Hematopoietic multipotent progenitor cell treated with erythropoietin and hydrocortisone succinate and interleukin-3 and kit ligand, for 15 days (in vitro differentiated cells): ENCODE measurements around the gene CD69.

ENCODE experiments used
- DNase-seq: peaks from one replicate; pipeline ENCODE4 v3.0.0-alpha.2; 2015; ENCODE audit warnings: low spot score

CD69 gene

GRCh38 chr12:9760699-9761418 is at the start of gene CD69:
TSS of gene CD69 (minus strand) at chr12:9760901. CDS start at chr12:9760820, 81 bp downstream.
- DNase-seq: peak; percentile 54

- DNase-seq: no peak
These were observed 49.2 kb upstream of the CD69 start for GRCh38 chr12:9809866-9810265.

GRCh38 chr12:9809338-9809737 is 48.6 kb upstream of the CD69 start:
- DNase-seq: no peak

- DNase-seq: no peak
These were observed 47.8 kb upstream of the CD69 start for GRCh38 chr12:9808504-9808903.

- no peak for DNase-seq
These were observed 46.0 kb upstream of the CD69 start for GRCh38 chr12:9806714-9807113.

- no peak for DNase-seq
These were observed 45.2 kb upstream of the CD69 start for GRCh38 chr12:9805883-9806282.

- no peak for DNase-seq
These were observed 39.3 kb upstream of the CD69 start for GRCh38 chr12:9799961-9800360.

GRCh38 chr12:9797722-9798619 is 37.3 kb upstream of the CD69 start:
- peak; percentile 76 for DNase-seq

GRCh38 chr12:9796971-9797370 is 36.3 kb upstream of the CD69 start:
- no peak for DNase-seq

- DNase-seq: no peak
These were observed 35.6 kb upstream of the CD69 start for GRCh38 chr12:9796346-9796745.

- no peak for DNase-seq
These were observed 35.2 kb upstream of the CD69 start for GRCh38 chr12:9795945-9796344.

GRCh38 chr12:9794484-9795093 is 33.9 kb upstream of the CD69 start:
- no peak for DNase-seq

- no peak for DNase-seq
These were observed 33.2 kb upstream of the CD69 start for GRCh38 chr12:9793779-9794395.

- DNase-seq: no peak
These were observed 32.4 kb upstream of the CD69 start for GRCh38 chr12:9792961-9793617.

GRCh38 chr12:9792185-9792900 is 31.6 kb upstream of the CD69 start:
- DNase-seq: no peak

- DNase-seq: no peak
These were observed 26.3 kb upstream of the CD69 start for GRCh38 chr12:9786726-9787717.

GRCh38 chr12:9784816-9785215 is 24.1 kb upstream of the CD69 start:
- DNase-seq: no peak

GRCh38 chr12:9784326-9784725 is 23.6 kb upstream of the CD69 start:
- no peak for DNase-seq

GRCh38 chr12:9782547-9783382 is 22.1 kb upstream of the CD69 start:
- no peak for DNase-seq
